Neural progenitor cell (in vitro differentiated cells): ENCODE results near the gene MED6.

Source experiments
- EZH2 ChIP-seq: fragments of 200-600 bp; sonication (generic); IDR thresholded peaks from 2 replicates; pipeline ENCODE4 v1.6.1; 2017; ENCODE audit warnings: antibody characterized with exemption, mild to moderate bottlenecking, moderate library complexity
- EZH2phosphoT487 ChIP-seq: fragments of 200-600 bp; sonication (generic); IDR thresholded peaks from 2 replicates; pipeline ENCODE4 v1.6.1; 2017; ENCODE audit warnings: antibody characterized with exemption

- TF ChIP-seq EZH2phosphoT487 = no peak
- no peak for TF ChIP-seq EZH2
These were observed 45.4 kb upstream of the MED6 start for GRCh38 chr14:70645892-70646291.
